GM19023 (cell line): ENCODE results near the gene PIAS4.

ENCODE experiments used
- ATAC-seq: cut with Tn5 transposase; IDR thresholded peaks from one replicate; pipeline ENCODE4 v1.9.1; 2021; ENCODE audit warnings: mild to moderate bottlenecking, moderate library complexity; ENCODE audit not compliant: unreplicated experiment

PIAS4 gene

DNA sequence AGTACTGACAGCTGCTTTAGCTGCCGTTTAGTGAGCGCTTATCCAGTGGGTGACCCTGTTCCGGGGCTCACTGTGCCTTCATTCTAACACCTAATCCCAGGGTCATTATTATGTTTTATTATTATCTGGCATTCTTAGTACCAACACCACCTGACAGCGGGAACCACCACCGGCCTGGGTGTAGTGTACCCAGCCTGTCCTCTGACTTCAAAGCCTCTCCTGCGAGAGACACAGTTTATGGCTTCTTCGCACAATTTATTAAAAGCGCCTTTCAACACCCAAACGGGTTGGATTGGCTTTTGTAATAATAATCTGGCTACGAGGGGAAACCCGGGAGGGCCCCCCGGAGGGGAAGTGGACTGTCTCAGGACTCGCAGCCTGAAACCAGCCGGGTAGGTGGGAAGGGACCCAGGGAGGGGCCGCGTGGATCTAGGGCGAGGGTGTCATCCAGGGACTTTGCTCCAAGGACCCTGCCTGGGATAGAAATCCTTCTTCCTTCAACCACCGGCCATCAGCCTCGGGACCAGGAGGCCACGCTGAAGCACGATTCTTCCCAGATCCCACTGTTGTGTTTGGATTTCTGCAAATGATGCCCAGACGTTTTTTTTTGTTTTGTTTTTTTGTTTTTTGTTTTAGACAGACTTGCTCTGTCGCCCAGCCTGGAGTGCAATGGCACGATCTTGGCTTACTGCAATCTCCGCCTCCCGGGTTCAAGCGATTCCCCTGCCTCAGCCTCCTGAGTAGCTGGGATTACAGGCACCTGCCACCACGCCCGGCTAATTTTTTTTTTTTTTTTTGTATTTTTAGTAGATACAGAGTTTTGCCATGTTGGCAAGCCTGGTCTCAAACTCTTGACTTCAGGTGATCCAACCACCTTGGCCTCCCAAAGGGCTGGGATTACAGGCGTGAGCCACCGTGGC, 60.8 kb downstream of the PIAS4 start:
- ATAC-seq = no peak

DNA sequence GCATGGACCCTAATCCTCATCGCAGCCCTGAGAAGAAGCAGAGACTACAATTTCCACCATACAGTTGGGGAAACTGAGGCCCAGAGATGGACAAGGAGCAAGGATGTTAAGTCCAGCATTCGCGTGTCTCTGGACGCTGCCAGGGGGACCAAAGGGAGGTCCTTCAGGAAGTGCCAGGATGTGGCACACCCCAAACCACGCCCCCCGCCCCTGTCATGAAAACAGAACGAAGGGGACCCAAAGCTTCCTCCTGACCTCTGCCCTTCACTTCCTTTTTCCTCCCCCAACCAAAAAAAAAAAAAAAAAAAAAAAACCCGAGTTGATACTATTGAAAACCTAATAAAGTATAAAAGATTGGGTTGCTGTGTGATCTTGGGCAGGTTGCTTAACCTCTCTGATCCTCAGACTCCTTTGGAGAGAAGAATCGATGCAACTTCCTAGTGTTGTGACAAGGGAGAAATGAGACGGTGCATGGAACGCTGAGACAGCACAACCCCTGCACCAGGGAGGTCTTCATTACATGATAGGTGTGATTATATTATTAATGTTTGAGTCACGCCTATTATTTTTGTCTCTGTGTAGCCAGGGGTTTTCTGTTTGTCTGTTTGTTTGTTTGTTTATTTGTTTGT, 61.9 kb downstream of the PIAS4 start:
- no peak for ATAC-seq

DNA sequence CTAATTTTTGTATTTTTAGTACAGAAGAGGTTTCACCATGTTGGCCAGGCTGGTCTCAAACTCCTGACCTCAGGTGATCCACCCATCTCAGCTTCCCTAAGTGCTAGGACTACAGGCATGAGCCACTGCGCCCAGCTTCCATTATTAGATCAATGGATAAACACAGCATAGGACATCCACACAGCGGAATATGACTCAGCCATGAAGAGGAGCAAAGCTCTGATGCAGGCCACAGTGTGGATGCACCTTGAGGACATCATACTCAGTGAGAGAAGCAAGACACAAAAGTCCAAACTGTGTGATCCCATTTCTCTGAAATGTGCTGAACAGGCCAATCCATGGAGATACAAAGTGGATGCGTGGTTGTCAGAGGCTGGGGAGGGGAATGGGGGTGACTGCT, 64.1 kb downstream of the PIAS4 start:
- ATAC-seq = no peak

DNA sequence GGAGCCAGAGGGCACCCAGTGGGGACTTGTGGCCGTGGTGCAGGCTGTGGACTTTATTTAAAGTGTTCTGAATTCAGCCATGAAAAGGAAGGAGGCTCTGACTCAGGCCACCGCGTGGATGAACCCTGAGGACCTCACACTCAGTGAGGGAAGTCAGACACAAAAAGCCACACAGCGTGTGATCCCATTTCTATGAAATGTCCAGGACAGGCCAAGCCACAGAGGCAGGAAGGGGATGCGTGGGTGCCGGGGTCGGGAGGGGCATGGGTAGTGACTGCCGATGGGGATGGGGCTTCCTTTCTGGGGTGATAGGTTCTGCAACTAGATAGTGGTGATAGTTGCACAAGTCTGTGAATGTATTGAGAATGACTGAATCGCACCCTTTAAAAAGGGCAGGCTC, 67.8 kb downstream of the PIAS4 start:
- no peak for ATAC-seq

DNA sequence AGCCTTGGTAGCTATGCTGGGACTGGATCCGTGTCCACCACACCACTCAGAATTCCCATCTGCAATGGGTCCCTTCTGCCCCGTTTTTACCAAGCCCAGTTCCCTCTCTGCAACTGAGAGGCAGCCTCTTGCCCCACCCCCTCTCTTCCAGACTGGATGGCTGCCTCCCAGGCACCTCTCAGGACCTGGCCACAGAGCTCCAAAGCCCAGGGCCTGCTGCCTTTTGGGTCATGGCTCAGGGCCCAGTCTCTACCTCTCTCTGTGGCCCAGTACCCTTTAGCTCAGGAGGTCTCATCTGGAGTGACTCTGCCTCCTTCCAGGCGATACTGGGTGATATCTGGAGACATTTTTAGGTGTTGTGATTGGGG, 69.5 kb downstream of the PIAS4 start:
- no peak for ATAC-seq

DNA sequence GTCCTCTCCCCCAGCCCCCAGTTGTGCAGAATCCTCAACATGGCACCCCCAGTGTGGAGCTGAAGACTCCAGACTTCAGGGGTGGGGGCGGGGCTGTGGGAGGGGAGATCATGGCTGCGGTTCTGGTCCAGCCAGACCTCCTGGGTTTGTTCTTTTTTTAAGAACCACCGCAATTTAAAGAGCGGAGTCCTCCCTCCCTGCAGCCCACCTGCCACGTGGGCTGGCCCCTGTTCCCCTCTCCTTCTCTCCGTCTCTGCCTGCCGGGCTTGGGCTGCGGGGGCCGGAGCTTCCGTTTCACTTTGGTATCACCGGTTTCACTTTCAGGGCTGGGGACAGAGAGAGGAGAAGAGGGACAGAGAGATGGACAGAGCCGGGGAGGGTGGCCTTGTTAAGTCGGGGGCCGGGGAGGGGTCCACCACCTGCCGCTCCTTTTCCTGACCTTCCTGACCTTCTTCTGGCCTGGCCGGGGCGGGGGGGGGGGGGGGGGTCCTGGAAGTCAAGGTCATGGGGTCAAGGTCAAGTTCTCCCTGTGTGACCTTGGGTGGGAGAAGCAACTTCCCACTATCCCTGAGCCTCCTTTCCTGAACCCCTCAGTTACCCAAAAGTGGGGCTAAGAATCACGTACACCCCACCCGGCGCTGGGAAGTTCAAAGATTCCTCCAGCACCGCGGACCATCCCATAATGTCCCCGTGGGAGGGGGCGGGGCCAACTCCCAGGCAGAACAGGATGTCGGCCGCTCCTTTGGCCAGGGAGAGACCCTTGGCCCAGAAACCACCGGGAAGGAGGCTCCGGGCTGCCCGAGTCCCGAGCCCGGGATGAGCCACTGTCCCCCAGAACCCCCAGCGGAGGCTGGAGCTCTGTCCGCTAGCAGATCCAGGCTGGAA, 70.5 kb downstream of the PIAS4 start:
- ATAC-seq = no peak

DNA sequence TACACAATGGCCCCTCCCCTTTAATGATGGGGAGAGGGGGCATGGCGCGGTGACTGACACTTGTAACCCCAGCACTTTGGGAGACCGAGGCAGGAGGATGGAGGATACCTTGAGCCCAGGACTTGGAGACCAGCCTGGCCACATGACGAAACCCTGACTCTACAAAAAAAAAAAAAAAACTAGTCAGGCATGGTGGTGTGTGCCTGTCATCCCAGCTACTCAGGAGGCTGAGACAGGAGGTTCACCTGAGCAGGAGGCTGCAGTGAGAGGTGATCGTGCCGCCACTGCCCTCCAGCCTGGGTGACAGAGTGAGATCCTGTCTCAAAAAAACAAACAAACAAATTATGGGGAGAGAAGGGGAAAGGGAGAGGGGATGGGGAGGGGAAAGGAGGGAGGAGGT, 72.9 kb downstream of the PIAS4 start:
- ATAC-seq = no peak

DNA sequence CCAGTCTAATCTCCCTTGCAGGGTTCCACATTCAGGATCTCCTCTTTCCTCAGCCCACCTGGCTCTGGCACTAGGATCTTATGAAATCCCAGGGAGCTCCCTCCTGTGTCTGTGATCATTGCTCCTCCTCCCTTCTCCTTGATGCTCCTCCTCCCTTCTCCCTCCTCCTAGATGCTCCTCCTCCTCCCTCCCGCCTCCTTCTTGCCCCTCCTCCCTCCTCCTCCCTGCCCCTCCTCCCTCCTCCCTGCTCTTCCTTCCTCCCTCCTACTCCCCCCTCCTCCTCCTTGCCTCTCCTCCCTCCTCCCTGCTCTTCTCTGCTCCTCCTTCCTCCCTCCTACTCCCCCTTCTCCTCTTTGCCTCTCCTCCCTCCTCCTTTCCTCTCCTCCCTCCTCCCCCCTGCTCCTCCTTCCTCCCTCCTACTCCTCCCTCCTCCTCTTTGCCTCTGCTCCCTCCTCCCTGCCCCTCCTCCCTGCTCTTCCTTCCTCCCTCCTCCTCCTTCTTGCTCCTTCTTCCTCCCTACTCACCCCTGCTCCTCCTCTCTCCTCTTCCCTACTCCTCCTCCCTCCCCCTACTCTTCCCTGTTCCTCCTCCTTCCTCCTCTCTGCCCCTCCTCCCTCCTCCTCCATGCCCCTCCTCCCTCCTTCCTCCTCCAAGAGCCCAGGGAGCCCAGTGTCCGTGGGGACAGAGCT, 74.0 kb downstream of the PIAS4 start:
- no peak for ATAC-seq

DNA sequence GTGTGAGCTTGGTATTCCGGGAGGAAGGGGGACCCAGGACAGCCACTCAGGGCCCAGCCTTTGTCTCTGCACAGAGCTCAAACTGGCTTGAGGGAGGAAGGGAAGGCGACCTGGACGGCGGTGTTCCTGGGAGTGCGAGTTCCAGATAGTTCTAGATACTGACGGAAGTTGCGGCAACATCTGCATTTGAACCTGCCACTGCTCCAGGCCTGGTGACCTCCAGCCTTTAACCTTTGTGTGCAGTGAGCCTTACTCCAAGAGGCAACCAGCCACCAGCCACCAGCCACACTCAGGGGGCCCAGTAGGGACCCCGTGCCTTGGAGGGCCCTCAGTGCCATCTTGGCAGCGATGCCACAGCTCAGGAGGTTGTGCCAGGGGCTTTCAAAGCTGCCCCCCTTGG, 74.6 kb downstream of the PIAS4 start:
- ATAC-seq = no peak

DNA sequence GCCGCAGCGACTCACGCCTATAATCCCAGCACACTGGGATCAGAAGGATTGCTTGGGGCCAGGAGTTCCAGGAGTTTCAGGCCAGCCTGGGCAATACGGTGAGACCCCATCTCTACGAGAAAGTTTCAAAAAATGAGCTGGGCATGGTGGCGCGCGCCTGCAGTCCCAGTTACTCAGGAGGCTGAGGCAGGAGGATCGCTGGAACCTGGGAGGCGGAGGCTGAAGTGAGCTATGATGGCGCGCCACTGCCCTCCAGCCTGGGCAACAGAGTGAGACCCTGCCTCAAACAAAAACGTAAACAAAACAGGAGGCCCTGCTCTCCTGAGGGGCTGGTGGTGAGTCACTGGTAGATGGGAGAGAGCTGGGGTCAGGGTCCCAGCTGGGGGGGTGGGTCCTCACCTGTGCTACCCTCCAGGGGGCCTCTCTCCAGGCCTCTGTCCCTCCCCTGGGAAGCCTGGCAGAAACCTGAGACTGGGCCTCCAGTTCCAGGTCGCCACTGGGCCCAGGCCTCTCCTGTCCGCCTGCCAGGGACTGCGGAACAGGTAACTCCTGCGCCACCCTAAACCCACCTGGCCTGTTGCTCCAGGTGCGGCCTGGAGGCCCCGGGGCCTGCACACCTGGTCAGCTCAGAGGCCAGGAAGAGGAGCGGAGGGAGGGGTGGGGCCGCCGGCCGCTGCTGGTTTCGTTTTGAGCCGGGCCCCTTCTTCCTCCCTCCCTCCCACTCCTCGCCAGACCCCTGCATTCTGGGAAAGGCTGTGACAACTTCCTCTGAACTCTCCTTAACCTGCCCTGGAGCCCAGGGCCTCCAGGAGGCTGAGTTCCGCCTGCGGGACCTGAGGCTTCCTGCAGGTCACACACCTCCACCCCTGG, 76.4 kb downstream of the PIAS4 start:
- no peak for ATAC-seq

DNA sequence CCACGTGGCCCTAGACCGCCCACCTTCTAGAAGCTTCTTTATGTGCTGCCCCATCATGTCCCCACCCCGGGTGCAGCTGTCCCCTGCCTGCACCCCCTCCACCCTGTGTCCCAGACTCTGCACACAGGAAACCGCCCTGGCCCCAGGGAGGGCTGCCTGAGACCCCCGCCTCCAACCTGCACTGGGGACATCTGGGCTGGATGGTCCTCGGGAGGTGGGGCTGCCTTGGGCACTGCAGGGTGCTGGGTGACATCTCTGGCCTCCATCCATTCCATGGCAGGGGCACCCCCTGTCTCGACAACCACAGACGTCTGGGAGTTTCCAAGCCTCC, 77.0 kb downstream of the PIAS4 start:
- no peak for ATAC-seq

DNA sequence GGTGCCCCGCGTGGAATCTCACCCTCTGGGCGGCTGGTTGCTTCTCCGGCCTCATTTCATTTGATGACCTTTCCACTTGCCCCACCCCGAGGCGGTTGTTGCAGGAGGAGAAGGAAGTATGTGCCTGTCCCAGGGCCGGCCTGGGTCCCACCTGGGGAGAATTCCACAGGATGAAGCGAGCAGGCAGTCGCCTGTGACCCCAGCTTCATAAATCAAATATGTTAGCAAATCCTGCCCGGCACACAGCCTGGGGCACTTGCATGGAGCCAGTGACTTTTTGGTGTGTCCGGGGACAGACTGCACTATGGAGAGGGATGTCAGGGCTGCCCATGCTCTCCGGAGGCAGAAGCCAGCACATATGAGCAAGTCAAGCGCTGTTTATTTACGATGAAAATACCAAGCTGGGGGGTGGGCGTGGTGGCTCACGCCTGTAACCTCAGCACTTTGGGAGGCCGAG, 78.9 kb downstream of the PIAS4 start:
- ATAC-seq = no peak

DNA sequence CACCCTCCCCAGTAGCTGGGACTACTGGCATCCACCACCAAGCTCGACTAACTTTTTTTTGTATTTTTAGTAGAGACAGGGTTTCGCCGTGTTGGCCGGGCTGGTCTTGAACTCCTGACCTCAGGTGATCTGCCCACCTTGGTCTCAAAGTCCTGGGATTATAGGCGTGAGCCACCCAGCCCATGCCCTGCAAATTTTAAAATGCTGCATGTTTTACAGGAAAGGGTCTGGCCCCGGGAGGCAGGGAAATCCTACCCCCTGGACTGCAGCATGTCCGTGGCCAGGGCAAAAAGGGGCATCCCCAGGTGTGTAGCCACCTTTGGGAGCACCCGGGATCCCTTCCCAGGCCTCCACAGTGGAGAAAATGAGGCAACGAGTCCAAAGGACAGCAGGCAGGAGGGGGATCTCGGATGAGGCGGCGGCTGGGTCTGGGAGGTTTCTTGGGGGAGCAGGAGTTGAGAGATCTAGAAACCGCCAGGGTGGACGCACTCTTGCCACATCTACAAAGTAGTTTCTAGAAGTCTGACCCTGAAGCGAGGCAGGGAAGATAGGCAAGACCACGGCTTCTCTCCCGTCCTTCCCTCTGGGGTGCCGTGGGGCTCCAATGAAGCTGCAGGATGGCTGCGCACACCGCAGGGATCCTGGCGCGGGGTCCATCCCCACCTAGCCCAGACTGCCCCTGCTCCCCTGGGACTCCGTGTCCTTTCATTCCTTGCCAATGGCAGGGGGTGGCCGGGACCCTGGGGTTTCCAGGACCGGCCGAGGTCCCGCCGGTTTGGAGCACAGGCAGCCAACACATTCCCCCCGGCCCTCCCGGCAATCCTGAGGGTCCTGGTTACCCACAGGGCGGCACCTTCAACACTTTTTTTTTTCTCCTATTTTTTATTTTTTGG, 80.5 kb downstream of the PIAS4 start:
- no peak for ATAC-seq

DNA sequence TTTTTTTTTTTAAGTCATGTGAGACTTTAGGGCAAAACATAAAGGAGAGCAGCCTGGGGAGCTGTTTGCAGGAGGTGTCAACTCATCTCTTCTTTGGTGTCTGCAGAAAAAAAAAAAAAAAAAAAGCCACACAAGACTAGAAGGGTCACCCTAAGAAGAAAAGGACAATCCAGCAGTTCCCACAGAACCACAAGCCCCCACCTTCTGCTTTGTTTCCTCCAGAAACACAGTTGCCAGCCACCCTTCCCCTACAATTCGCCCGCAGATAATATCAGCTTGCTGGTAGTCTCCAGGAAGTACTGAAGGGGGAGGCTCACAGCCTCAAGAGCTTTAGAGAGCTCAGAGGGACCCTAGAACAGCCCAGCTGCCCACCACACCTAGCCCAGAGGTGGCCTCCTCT, 81.4 kb downstream of the PIAS4 start:
- ATAC-seq = no peak
